Mesothelial cell of epicardium (in vitro differentiated cells): Measurements from ENCODE around the gene KPNB1. TPM values are rescaled to one million over a fixed set of nuclear protein-coding genes. Genes with fewer than 3 reads are reported as not detected.

Experiments used
- DNase-seq, 2 experiments: peaks; one replicate each; pipeline ENCODE4 v3.0.0; 2021; ENCODE audit warnings: low spot score in 2 of 2; ENCODE audit not compliant: unreplicated experiment in 2 of 2
- H3K27ac Mint-ChIP-seq: 2 replicates; pipeline ENCODE4 v1.8.0; 2021; ENCODE audit warnings: mixed read lengths
- H3K27me3 Mint-ChIP-seq: 2 replicates; pipeline ENCODE4 v1.8.0; 2021; ENCODE audit warnings: low read depth, mixed read lengths
- H3K36me3 Mint-ChIP-seq: 2 replicates; pipeline ENCODE4 v1.8.0; 2021; ENCODE audit warnings: mixed read lengths
- H3K4me1 Mint-ChIP-seq: 2 replicates; pipeline ENCODE4 v1.8.0; 2021; ENCODE audit warnings: mixed read lengths
- H3K4me3 Mint-ChIP-seq: 2 replicates; pipeline ENCODE4 v1.8.0; 2021; ENCODE audit warnings: mild to moderate bottlenecking, moderate library complexity, mixed read lengths
- H3K9me3 Mint-ChIP-seq: 2 replicates; pipeline ENCODE4 v1.8.0; 2021; ENCODE audit warnings: mixed read lengths
- CTCF ChIP-seq: fragments of 200-600 bp; sonication (generic); IDR thresholded peaks from one replicate; pipeline ENCODE4 v1.5.0; 2021; ENCODE audit warnings: antibody characterized with exemption; ENCODE audit not compliant: unreplicated experiment
- total RNA-seq: library from RNA; stranded (reverse); gene quantifications from 3 replicates; pipeline ENCODE4 v1.2.1, GENCODE V29; 2021

KPNB1 gene
- total RNA-seq, 1 donor from 2014 or later: 302 TPM

- Mint-ChIP-seq H3K27ac (peak overlapping the region; percentile 81), H3K4me1 (peaks cover 21% of the 10 kb centered on the region), H3K36me3 (no peaks in the 10 kb centered on the region), H3K27me3 (no peaks in the 10 kb centered on the region), H3K9me3 (no peaks in the 10 kb centered on the region), H3K4me3 (peak overlapping the region; percentile 72)
- no peak for TF ChIP-seq CTCF
- DNase-seq: no peak
Observed at GRCh38 chr17:47692895-47693730, 43.4 kb downstream of the KPNB1 start.

DNA sequence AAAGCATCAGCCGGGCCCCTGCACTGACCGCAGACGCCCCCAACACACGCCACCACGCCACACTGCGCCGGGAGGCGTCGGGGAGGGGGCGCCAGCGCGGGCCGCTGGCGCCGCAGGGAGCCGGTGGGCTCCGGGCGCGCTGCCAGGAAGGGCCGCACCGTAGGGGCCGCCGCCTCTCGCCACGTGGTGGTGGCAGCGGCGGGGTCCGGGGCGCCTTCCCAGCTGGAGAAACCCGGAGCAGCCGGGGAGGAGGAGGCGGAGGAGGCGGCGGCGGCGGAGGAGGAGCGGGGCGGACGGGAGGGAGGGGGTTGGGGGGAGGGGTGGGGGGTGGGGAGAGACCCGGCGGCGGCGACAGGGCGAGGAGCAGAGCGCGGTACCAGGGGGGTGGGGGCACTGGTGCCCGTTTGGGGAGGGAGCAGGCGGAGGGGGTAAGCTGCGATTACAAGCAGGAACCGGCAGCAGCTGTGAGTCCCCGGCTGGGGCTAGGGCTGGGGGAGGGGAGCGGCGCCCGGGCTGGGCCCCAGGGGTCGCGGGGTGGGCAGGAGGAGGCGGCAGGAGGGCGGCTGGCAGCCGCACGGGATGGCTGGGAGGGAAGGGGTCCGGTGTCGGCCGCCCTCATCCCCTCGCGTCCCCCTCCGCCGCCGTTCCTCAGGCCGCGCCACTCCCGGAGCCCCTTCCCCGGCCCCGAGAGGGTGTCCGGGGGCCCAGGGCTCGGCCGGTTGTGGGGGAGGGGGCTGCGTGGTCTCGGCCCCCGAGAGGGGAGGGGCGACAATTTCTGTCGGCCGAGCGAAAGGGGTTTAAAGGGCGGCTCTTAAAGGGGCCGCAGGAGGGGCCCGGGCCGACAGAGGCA, 44.2 kb downstream of the KPNB1 start, which contains the start of gene TBKBP1:
TBKBP1 (plus strand) TSS at position 431 of the 850 bp plus-strand sequence. CDS start 1,952 bp downstream, outside the sequence.
- no peak for TF ChIP-seq CTCF
- Mint-ChIP-seq H3K4me3 (peak within 1 kb of the TSS; percentile 78), H3K4me1 (peaks cover 21% of the 10 kb centered on the region), H3K27ac (peak within 1 kb of the TSS; percentile 81), H3K36me3 (no peaks in the 10 kb centered on the region), H3K9me3 (no peaks in the 10 kb centered on the region), H3K27me3 (no peaks in the 10 kb centered on the region)
- DNase-seq: peak; percentile 71 to 84

DNA sequence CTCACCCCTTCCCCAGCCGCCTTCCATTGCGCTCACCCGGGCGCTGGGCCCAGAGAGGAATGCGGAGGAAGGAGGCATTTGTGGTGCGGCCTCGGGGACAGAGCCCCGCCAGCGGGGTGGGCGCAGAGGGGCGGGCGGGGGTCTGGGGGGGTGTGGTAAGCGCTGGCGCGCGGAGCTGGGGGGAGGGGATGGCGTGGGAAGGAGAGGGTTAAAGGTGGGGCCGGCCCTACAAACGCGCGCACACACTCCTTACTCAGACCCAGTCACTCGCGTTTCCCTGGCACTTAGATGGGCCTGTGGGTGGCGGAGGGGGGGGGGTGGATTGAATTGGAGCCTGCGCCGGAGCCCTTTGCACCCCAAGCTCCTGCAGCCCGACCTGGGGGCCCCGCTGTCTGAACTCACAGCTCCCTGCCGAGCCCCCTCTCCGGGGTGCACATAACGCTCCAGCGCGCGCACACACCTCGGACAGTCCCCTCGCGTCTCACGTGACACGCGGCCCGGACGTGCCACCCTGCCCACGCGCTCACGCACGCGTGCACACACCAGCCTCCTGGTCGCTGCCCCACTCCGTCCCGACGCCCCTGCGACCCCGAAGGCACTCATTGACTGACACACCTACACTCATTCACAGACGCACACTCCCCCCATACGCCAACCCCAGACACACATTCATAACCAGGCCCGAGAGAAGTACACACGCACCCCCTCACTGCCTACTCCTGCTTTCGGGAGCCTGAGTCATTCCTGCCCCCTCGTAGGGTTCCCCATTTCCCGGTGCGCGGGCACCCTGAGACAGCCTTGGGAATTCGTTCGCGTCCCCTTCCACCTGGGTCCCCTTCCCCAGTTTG, 45.1 kb downstream of the KPNB1 start:
- DNase-seq: peak in 1 of 2 experiments; percentile 61
- H3K36me3 Mint-ChIP-seq: peaks cover 2% of the 10 kb centered on the region
- TF ChIP-seq CTCF: no peak
- H3K4me1 Mint-ChIP-seq: peaks cover 21% of the 10 kb centered on the region
- no peaks in the 10 kb centered on the region for H3K9me3 Mint-ChIP-seq
- peak overlapping the region; percentile 78 for H3K4me3 Mint-ChIP-seq
- peak overlapping the region; percentile 78 for H3K27ac Mint-ChIP-seq
- no peaks in the 10 kb centered on the region for H3K27me3 Mint-ChIP-seq

DNA sequence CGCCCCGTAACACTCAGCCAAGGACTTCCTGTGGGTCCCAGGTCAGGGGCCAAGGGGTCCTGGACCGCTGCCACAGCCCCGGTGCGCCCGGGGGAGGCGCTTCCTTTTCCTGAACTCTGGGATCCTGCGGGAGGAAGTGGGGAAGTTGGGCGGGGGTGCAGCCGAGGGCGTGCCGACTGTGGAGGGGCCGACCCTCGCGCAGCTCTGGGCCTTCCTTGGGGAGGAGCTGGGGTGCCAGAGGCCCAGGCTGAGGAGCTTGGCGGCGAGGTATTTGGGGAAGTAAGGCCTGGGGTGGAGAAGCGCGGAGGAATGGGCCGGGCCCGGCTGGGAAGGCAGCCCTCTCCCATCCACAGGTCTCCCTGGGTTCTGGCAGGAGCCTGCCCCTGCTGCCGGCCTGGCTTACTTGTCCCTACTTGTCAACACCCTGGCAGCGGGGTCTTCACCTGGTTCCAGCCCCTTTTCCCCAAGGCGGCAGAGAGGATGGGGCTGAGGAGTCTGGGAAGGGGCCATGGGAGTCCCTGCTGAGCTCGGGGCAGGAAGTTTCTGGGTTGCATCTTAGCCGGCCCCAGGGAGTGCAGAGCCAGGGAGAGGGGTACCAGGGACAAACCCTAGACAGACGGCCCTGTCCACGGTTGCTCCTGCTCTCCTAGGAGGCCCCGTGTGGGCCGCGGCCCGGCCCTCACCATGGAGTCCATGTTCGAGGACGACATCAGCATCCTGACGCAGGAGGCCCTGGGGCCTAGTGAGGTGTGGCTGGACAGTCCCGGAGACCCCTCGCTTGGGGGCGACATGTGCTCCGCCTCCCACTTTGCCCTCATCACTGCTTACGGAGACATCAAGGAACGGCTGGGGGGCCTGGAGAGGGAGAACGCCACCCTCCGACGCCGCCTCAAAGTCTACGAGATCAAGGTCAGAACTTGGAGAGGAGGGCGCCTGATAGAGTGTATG, 46.0 kb downstream of the KPNB1 start:
- peak in 1 of 2 experiments; percentile 51 for DNase-seq
- Mint-ChIP-seq H3K27ac (peak overlapping the region; percentile 78), H3K9me3 (no peaks in the 10 kb centered on the region), H3K4me1 (peaks cover 21% of the 10 kb centered on the region), H3K36me3 (peaks cover 5% of the 10 kb centered on the region), H3K4me3 (peak overlapping the region; percentile 78), H3K27me3 (no peaks in the 10 kb centered on the region)
- TF ChIP-seq CTCF: no peak
